ENCODE measurements around the gene NOVA2.

- TF ChIP-seq TAF1 (IDR thresholded peaks at IDR 0.05; ENCODE audit: low read depth, low read length) (no peak), POLR2A (IDR thresholded peaks at IDR 0.05; ENCODE audit: low read depth, low read length) (no peak)
Measured at GRCh38 chr19:45935267-45935666, 38.4 kb downstream of the NOVA2 start.
